K562 (cell line): Measurements from ENCODE around the gene ERVH48-1. TPM values are rescaled to one million over a fixed set of nuclear protein-coding genes. Genes with fewer than 3 reads are reported as not detected.
"Not testable (repeated sequence)": the region's sequence is repeated elsewhere in the genome, so short reads cannot be mapped to it uniquely, and the experiment has no call there.

Source experiments
- ATAC-seq: fragments of 200-7000 bp; cut with Tn5 transposase; 3 replicates; pipeline ENCODE4 v1.9.1; 2020; ENCODE audit warnings: moderate library complexity
- BruUV-seq: library from RNA; stranded (reverse); fragments of 400-500 nt; replicated peaks from 2 replicates; lab custom pipeline; 2021; lab: Mats Ljungman, UMichigan
- CTCF ChIA-PET: fragments of 300-600 bp; formaldehyde crosslinking; extraction: SDS; loops from one replicate; lab custom pipeline; 2021; ENCODE audit warnings: low intra/inter-chr PET ratio; lab: Yijun Ruan, JAX
- POLR2A ChIA-PET: fragments of 300-600, 350-650 bp; sonication (Branson Sonifier 250); formaldehyde crosslinking; extraction: SDS; loops from one replicate; lab custom pipeline; 2021; ENCODE audit warnings: antibody characterized with exemption, inconsistent platforms; lab: Yijun Ruan, JAX
- DNase-seq, 4 experiments: peaks; one replicate each; pipeline versions ENCODE4 v3.0.0 to v3.0.0-alpha.2; 2011 to 2018; ENCODE audit warnings: low spot score in 3 of 4, mixed read lengths in 3 of 4; ENCODE audit errors: extremely low read depth in 1 of 4
- FAIRE-seq: peaks from 2 replicates; lab custom pipeline; 2011; peaks lifted over from hg19 to GRCh38; lab: Jason Lieb, UNC
- H2AFZ ChIP-seq: 2 replicates; pipeline ENCODE4 v1.6.0; 2011; ENCODE audit warnings: low read depth, low read length, control low read depth, inconsistent platforms
- H3K27ac ChIP-seq: fragments of 200-600 bp; 3 replicates; pipeline ENCODE4 v1.8.0; 2011; ENCODE audit warnings: low read depth, mild to moderate bottlenecking, control low read depth, inconsistent platforms, low read length, moderate library complexity, mixed read lengths; ENCODE audit errors: extremely low read depth
- H3K27me3 ChIP-seq, 2 experiments: fragments of 300-600 bp in 1 of 2; 2 replicates in 1 of 2; 3 replicates in 1 of 2; pipeline versions ENCODE4 v1.6.0 to v1.8.0; 2011; ENCODE audit warnings: inconsistent platforms in 2 of 2, low read length in 2 of 2, mild to moderate bottlenecking in 1 of 2, mixed read lengths in 1 of 2, moderate library complexity in 1 of 2; ENCODE audit not compliant: control insufficient read depth in 2 of 2, insufficient read depth in 2 of 2
- H3K36me3 ChIP-seq: fragments of 300-600 bp; 3 replicates; pipeline ENCODE4 v1.8.0; 2011; ENCODE audit warnings: mild to moderate bottlenecking, low read length, inconsistent platforms; ENCODE audit not compliant: control insufficient read depth, insufficient read depth
- H3K4me1 ChIP-seq, 2 experiments: fragments of 200-600 bp in 1 of 2; replicated peaks in 1 of 2; 2 replicates in 1 of 2; 3 replicates in 1 of 2; pipeline versions ENCODE4 v1.5.1 to v1.8.0; 2011; ENCODE audit warnings: inconsistent platforms in 2 of 2, low read length in 2 of 2, mild to moderate bottlenecking in 1 of 2, mixed read lengths in 1 of 2, moderate library complexity in 1 of 2; ENCODE audit not compliant: control insufficient read depth in 2 of 2, insufficient read depth in 2 of 2
- H3K4me2 ChIP-seq: 2 replicates; pipeline ENCODE4 v1.6.1; 2011; ENCODE audit warnings: low read length, control low read depth, inconsistent platforms, mixed read lengths; ENCODE audit not compliant: insufficient read depth
- H3K4me3 ChIP-seq: fragments of 200-600 bp; sonication (generic), shearing (Covaris generic); 2 replicates; pipeline ENCODE4 v1.5.1; 2016; ENCODE audit warnings: control low read depth, inconsistent platforms
- H3K79me2 ChIP-seq: fragments of 200-600 bp; 3 replicates; pipeline ENCODE4 v1.8.0; 2011; ENCODE audit warnings: low read length, inconsistent platforms; ENCODE audit not compliant: control insufficient read depth, insufficient read depth
- H3K9ac ChIP-seq, 2 experiments: 2 replicates each; pipeline versions ENCODE4 v1.6.0 to v1.6.1; 2011; ENCODE audit warnings: low read depth in 2 of 2, low read length in 2 of 2, control low read depth in 1 of 2, inconsistent platforms in 1 of 2, mild to moderate bottlenecking in 1 of 2, mixed read lengths in 1 of 2; ENCODE audit not compliant: insufficient read depth in 1 of 2
- H3K9me1 ChIP-seq: one replicate; pipeline ENCODE4 v1.6.0; 2011; ENCODE audit warnings: inconsistent platforms, mild to moderate bottlenecking, low read length, moderate library complexity; ENCODE audit not compliant: control insufficient read depth, insufficient read depth
- H3K9me3 ChIP-seq: replicated peaks from 2 replicates; pipeline ENCODE4 v1.5.1; 2011; ENCODE audit warnings: low read depth, low read length, inconsistent platforms; ENCODE audit not compliant: control insufficient read depth, insufficient read depth
- H4K20me1 ChIP-seq: replicated peaks from 2 replicates; pipeline ENCODE4 v1.6.1; 2011; ENCODE audit warnings: low read length, inconsistent platforms, mixed read lengths; ENCODE audit not compliant: control insufficient read depth, insufficient read depth
- POLR2G ChIP-seq: fragments of 200-400 bp; formaldehyde crosslinking; IDR thresholded peaks from 2 replicates; pipeline ENCODE4 v1.6.1; 2017; ENCODE audit warnings: low read depth, mild to moderate bottlenecking, antibody characterized with exemption, low read length, moderate library complexity
- TCFL5 ChIP-seq: fragments of 250-450 bp; sonication (Bioruptor Pico); conservative IDR thresholded peaks from 2 replicates; pipeline ENCODE4 v1.6.1; 2021; ENCODE audit warnings: mild to moderate bottlenecking, moderate library complexity, matching md5 sums
- WGBS: fragments of 100-300 bp; shearing (Covaris generic); methylation state at CpG from one replicate; pipeline ENCODE4 v1.1.6; 2016; ENCODE audit warnings: low coverage, mixed read lengths; ENCODE audit not compliant: insufficient coverage; ENCODE audit errors: missing lambda C conversion rate; 5-methylcytosine and 5-hydroxymethylcytosine counted together
- in situ Hi-C: fragments of 300-500 bp; cut with MboI; formaldehyde crosslinking; loops from 4 replicates; pipeline ENCODE4 v1.15.0; 2018; ENCODE audit warnings: inconsistent platforms, mixed read lengths
- intact Hi-C: fragments of 100-400 bp; cut with micrococcal nuclease; formaldehyde crosslinking; loops from 2 replicates; pipeline ENCODE4 v1.14.2; 2022
- polyA plus RNA-seq, 8 experiments: library from polyadenylated mRNA; depleted of rRNA in 4 of 8; stranded (reverse) in 5 of 8; unstranded in 3 of 8; fragments of >200 nt; fragmentation: Nextera tagmentation in 2 of 8; fragmentation: Illumina TruSeq in 1 of 8; extraction: Ambion mirVana in 2 of 8; extraction: Trizol in 1 of 8; gene quantifications; 2 replicates each; pipeline versions ENCODE4 v1.2.1 to v1.2.3, GENCODE V29; 2011 to 2014; ENCODE audit warnings: inconsistent platforms in 1 of 8, missing spikeins in 1 of 8
- total RNA-seq, 7 experiments: library from RNA; depleted of rRNA in 6 of 7; stranded (reverse); fragments of >200 nt in 6 of 7; fragmentation: Illumina TruSeq in 2 of 7; extraction: Trizol in 2 of 7; gene quantifications; 2 replicates each; pipeline versions ENCODE4 v1.2.1 to v1.2.3, GENCODE V29; 2011 to 2021; ENCODE audit warnings: low replicate concordance in 1 of 7

The ERVH48-1 gene
- total and polyA plus RNA-seq, 9 of the 15 experiments (the other 6 are each of a cell fraction or from before 2014, with no cell fraction given), result 0.08 to 0.49 (median 0.16) TPM; not detected in 3

GRCh38 chr21:42875811-42876210 is 49.6 kb downstream of the ERVH48-1 start:
- Histone ChIP-seq H3K36me3 (peaks cover 75% of the 10 kb centered on the region), H3K79me2 (peaks cover 87% of the 10 kb centered on the region), H3K4me1 (peaks cover 0 to 11% of the 10 kb centered on the region in 2 experiments; a peak in 2 of 5 replicates)
- H3K9me1 ChIP-seq, FAIRE-seq, in situ Hi-C loops, H4K20me1 ChIP-seq, H3K9ac ChIP-seq, H2AFZ ChIP-seq, CTCF ChIA-PET, H3K27me3 ChIP-seq, H3K4me3 ChIP-seq, H3K9me3 ChIP-seq, BruUV-seq, ATAC-seq, DNase-seq, H3K4me2 ChIP-seq, H3K27ac ChIP-seq: not testable (repeated sequence)
- POLR2A ChIA-PET, result interaction anchor here (0.6 kb wide), 1 partner anchor 10 kb away, joined by 4 read pairs; no protein-coding TSS in a partner anchor
- intact Hi-C loops, result loop anchor here (5.0 kb wide), 2 partner anchors 46 to 96 kb away; partner anchors contain the start of gene PKNOX1
- 98% methylated on average over 4 of the region's 10 CpGs for WGBS

DNA sequence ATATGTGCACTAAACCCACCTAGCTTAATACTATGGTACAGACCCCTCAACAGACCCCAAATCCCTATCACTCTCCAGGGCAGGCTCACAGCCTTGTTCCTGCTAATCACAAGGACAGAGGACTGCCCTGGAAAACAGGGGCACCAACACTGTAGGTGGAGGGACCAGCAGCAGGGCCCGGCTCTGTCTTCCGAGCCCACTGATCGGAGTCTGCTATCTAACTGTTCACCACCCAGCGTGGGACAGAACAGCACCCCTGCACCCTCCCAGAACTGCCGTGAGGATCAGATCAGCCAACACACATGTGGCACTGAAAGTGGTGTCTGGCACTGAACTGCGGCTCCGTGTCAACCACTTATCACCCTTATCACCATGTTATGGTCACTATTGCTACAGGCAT is 52.3 kb downstream of the ERVH48-1 start:
- FAIRE-seq, result no peak
- peaks cover 0 to 10% of the 10 kb centered on the region in 2 experiments; a peak in 2 of 5 replicates for H3K4me1 ChIP-seq
- ATAC-seq, result no peak
- H4K20me1 ChIP-seq, result peaks cover 2% of the 10 kb centered on the region; the same call in 1 of the 2 replicates
- TF ChIP-seq TCFL5, result no peak
- peak; percentile 24; the same call in 1 of the 2 replicates for TF ChIP-seq POLR2G
- TF ChIP-seq, all 486 proteins: peak for 1
- POLR2A ChIA-PET, result interaction anchor here (0.7 to 1.8 kb wide), 4 partner anchors 9 to 30 kb away, joined by 3 to 6 read pairs (median 4); partner anchors contain the start of gene NDUFV3
- H3K79me2 ChIP-seq, result peaks cover 85% of the 10 kb centered on the region
- peak in 2 of 4 experiments; percentile 11 to 19 for DNase-seq
- 98% methylated on average over 7 of the region's 7 CpGs for WGBS
- CTCF ChIA-PET, result no interaction called here
- in situ Hi-C loops (no loop called here), intact Hi-C loops (no loop called here)
- no peak overlapping the region; the same call in 2 of the 3 replicates for H3K27ac ChIP-seq
- BruUV-seq, result no TSS peak
- H3K9me1 ChIP-seq, result no peaks in the 10 kb centered on the region
- H3K27me3 ChIP-seq, result no peaks in the 10 kb centered on the region
- H3K9me3 ChIP-seq, result no peaks in the 10 kb centered on the region
- no peak overlapping the region for H2AFZ ChIP-seq
- H3K36me3 ChIP-seq, result peaks cover 96% of the 10 kb centered on the region
- no peak overlapping the region for H3K4me3 ChIP-seq
- peak overlapping the region in 1 of 2 experiments; percentile 85; a peak in 2 of 4 replicates for H3K9ac ChIP-seq
- no peak overlapping the region for H3K4me2 ChIP-seq
